Midbrain (tissue), 1 donor: Measurements from ENCODE around the gene CYP51A1.
"Not testable (repeated sequence)": the region's sequence is repeated elsewhere in the genome, so short reads cannot be mapped to it uniquely, and the experiment has no call there.

Source experiments
- DNase-seq: peaks from one replicate; lab custom pipeline; 2025; lab: John Stamatoyannopoulos, UW

Gene CYP51A1

GRCh38 chr7:92131093-92131492 is 3.2 kb downstream of the CYP51A1 start:
- no peak for DNase-seq

- no peak for DNase-seq
These were observed 12.6 kb downstream of the CYP51A1 start for GRCh38 chr7:92121681-92122080.

GRCh38 chr7:92119213-92119759 is 15.0 kb downstream of the CYP51A1 start:
- DNase-seq: no peak

- no peak for DNase-seq
These were observed 17.3 kb downstream of the CYP51A1 start for GRCh38 chr7:92116949-92117348.

GRCh38 chr7:92115821-92116220 is 18.5 kb downstream of the CYP51A1 start:
- no peak for DNase-seq

GRCh38 chr7:92110857-92111256 is 23.4 kb downstream of the CYP51A1 start:
- DNase-seq: no peak

GRCh38 chr7:92108821-92109220 is 25.5 kb downstream of the CYP51A1 start:
- no peak for DNase-seq

GRCh38 chr7:92102862-92103261 is 31.4 kb downstream of the CYP51A1 start:
- not testable (repeated sequence) for DNase-seq

GRCh38 chr7:92100534-92100933 is 33.7 kb downstream of the CYP51A1 start:
- DNase-seq: no peak

GRCh38 chr7:92095380-92095779 is 38.9 kb downstream of the CYP51A1 start:
- no peak for DNase-seq

- DNase-seq: no peak
These were observed 42.1 kb downstream of the CYP51A1 start for GRCh38 chr7:92092210-92092609.

- no peak for DNase-seq
These were observed 46.0 kb downstream of the CYP51A1 start for GRCh38 chr7:92088266-92088665.

- not testable (repeated sequence) for DNase-seq
These were observed 50.4 kb downstream of the CYP51A1 start for GRCh38 chr7:92083922-92084321.

GRCh38 chr7:92076509-92076908 is 57.8 kb downstream of the CYP51A1 start:
- DNase-seq: no peak

GRCh38 chr7:92075455-92076158 is 58.7 kb downstream of the CYP51A1 start:
- DNase-seq: no peak

GRCh38 chr7:92072708-92073107 is 61.6 kb downstream of the CYP51A1 start:
- DNase-seq: no peak

- no peak for DNase-seq
These were observed 62.2 kb downstream of the CYP51A1 start for GRCh38 chr7:92072121-92072520.

- no peak for DNase-seq
These were observed 63.2 kb downstream of the CYP51A1 start for GRCh38 chr7:92071032-92071431.

- no peak for DNase-seq
These were observed 69.7 kb downstream of the CYP51A1 start for GRCh38 chr7:92064438-92065029.
